ENCODE data around the gene CORO7.

The CORO7 gene

DNA sequence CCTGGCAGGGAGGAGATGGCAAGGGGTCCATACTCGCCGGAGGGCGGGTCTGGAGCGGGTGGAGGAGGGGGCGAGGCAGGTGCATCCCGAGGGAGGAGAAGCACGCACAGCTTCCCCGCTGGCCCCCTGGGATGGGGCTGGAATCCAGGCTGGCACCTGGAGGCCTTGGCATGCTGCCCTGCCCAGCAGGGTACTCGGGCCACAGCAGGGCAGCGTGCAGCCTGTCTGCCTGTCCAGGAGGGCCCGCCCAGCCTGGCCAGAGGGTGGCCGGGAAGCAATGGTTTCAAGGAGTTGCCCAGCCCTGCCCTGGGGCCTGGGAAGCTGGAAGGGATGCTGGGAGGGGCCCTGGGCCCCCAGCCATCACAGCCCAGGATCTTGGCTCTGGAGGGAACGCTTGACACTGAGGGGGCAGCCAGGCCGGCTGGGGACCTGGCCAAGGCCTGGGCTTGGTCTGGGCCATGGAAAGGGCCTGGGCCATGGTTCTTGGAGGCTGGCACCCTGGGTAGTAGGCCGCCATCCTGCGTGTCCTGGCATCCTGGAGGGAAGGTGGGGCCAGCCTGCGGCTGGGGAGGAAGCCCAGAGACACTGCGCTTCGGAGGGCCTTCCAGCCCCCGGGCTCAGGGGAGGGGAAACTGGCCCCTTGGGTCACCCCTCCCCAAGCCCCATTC lies 99.4 kb downstream of the CORO7 start:
- no peak for DNase-seq (ENCODE audit: low read depth)
- TF ChIP-seq, protein P1, sequence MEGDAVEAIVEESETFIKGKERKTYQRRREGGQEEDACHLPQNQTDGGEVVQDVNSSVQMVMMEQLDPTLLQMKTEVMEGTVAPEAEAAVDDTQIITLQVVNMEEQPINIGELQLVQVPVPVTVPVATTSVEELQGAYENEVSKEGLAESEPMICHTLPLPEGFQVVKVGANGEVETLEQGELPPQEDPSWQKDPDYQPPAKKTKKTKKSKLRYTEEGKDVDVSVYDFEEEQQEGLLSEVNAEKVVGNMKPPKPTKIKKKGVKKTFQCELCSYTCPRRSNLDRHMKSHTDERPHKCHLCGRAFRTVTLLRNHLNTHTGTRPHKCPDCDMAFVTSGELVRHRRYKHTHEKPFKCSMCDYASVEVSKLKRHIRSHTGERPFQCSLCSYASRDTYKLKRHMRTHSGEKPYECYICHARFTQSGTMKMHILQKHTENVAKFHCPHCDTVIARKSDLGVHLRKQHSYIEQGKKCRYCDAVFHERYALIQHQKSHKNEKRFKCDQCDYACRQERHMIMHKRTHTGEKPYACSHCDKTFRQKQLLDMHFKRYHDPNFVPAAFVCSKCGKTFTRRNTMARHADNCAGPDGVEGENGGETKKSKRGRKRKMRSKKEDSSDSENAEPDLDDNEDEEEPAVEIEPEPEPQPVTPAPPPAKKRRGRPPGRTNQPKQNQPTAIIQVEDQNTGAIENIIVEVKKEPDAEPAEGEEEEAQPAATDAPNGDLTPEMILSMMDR (IDR thresholded peaks at IDR 0.05; ENCODE audit: low read length, missing control alignments), result no peak
- H3K4me3 ChIP-seq (replicated peaks; ENCODE audit: low read depth, low read length), result peak overlapping the region; percentile 72

DNA sequence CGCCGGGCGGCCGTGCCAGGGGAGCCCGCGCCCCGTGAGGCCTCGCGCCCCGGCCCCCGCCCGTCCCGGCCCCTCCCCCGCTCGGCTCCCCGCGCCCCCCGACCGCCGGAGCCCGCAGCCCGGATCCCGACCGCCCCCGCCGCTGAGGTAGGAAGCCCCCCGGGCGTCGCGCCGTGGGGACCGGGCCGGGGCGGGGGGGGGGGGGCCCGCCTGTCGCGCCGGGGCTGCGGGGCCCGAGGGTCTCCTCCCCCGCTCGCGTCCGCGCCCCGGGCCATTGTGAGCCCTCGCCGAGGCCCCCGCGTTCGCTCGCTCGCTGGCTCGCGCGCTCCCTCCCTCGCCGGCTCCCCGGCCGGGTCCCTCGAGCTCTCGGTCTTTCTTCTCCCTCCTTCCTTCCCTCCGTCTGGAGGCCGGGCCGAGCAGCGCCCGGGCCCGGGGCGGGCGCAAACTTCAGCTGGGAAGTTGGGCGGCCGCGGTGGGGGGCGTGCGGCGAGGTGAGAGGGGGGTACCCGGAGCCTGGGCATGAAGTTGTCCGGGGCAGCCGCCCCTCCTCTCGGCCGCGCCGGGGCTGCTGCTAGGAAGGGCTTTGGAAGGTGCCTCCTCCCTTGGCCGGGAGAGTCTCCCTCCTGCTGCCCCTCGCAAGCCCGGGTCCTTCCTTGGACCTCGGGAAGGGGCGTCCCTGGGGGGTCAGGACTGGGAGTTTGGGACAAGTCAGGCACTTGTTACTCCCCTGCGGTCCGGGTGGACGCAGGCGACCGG lies 100.1 kb downstream of the CORO7 start:
- peak overlapping the region; percentile 72 for H3K4me3 ChIP-seq (replicated peaks; ENCODE audit: low read depth, low read length)
- TF ChIP-seq, protein P1 (IDR thresholded peaks at IDR 0.05; ENCODE audit: low read length, missing control alignments), result no peak
- no peak for DNase-seq (ENCODE audit: low read depth)

DNA sequence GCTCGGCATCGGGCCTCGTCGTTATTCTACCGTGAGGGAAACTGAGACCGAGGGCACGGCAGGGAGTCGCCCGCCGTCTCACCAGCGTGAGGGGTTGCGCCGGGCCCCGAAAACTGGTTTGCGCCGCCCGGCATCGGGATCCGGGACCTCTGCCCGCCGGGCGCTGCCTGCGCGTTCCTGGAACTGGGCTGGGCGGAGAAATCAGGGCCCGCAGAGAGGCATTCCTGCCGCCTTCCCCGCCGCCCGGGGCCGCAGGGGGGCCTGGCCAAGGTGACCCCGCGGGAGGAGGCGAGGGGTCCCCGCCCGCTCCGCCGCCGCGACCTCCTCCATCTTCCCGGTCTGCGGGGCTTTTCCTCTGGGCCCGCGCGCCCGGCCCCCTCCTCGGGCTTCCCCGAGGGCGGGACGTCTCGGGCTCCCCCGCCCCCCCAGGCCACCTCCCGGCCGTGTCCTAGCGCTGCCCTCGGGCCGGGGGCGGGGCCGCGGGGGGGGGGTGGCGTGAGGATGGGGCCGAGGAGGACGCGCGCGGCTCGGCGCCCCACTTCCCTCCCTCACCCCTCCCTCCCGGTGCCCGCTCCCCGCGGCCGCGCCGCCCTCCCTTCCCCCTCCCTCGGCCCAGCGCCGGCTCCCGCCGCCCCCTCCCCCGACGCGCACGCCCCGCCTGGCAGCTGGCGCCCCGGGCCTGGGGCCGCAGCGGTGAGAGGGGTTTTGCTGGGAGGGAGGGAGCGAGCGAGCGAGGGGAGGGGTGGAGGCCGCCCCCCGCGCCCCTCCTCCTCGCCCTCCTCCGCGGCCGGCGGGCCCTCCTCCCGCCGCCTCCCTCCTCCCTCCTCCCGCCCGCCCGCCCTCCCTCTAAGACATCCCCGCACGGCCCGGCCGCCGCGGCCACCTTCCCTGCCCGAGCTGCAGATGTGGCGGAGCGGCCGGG lies 100.9 kb downstream of the CORO7 start, which contains the start of gene GLIS2:
GLIS2 (plus strand) TSS at position 882 of the 922 bp plus-strand sequence. CDS start 16,214 bp downstream, outside the sequence.
- H3K4me3 ChIP-seq (replicated peaks; ENCODE audit: low read depth, low read length), result peak within 1 kb of the TSS; percentile 72
- TF ChIP-seq, protein P1 (IDR thresholded peaks at IDR 0.05; ENCODE audit: low read length, missing control alignments), result no peak
- peak; percentile 85 for DNase-seq (ENCODE audit: low read depth)

DNA sequence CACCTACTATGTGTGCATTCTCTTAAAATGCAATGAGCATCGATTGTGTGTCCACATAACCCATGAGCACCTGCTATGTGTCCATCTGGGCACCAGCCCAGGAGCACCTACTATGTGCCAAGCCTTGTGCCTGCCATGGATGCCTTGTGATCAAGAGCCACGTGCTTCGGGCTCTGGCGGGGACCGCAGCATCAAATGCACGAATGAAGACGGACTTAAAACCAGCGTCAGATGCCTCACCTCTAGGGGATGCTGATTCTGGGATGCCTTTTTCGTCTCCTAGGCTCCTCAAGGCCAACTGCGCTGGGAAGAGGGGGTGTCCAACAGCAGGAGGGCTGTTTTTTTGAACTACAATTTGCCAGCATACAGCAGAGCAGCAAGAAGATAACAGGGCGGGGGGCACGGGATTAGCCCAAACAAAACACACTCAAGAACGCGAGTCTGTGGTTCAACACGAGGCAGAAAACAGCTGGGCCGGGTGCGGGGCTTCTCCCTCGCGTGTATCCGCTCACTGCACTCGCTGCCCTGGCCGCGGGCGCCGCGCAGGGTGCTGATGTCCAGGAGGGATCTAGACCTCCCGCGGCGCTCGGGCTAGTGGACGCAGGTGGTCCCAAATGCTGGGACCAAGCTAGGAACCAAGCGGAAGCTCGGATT lies 101.7 kb downstream of the CORO7 start:
- TF ChIP-seq, protein P1 (IDR thresholded peaks at IDR 0.05; ENCODE audit: low read length, missing control alignments), result no peak
- peak; percentile 52 for DNase-seq (ENCODE audit: low read depth)
- H3K4me3 ChIP-seq (replicated peaks; ENCODE audit: low read depth, low read length), result peak overlapping the region; percentile 57

DNA sequence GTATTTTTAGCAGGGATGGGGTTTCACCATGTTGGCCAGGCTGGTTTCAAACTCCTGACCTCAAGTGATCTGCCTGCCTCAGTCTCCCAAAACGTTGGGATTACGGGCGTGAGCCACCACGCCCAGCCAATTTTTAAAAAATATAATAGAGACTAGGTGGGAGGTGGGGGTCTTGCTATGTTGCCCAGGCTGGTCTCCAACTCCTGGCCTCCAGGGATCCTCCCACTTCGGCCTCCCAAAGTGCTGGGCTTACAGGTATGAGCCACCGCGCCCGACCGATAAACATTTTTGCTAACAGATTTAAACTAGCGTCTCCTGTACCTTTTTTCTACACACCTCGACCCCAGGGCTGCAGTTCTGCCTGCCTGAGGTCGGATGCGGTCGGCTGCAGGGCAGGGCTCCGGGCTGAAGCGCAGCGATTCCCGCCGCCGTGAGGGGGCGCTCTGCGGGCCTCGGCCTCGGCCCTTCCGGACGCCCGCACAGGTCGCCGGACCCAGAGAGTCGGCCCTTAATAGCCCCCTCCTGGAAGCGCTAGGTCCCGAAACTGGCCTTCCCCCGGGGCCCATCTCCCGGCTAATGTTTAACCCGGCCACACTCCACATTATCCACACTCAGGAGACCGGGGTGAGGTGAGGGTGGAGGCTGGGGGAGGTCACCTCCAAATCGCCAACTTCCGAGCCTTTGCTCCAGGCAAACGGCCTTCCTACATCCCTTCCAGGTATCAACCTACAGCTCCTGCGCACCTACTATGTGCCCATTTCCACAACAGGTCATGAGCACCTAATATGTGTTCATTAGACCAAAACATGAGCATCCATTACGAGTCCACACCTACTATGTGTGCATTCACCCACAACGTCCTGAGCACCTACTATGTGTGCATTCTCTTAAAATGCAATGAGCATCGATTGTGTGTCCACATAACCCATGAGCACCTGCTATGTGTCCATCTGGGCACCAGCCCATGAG lies 102.5 kb downstream of the CORO7 start:
- H3K4me3 ChIP-seq (replicated peaks; ENCODE audit: low read depth, low read length), result no peak overlapping the region
- no peak for DNase-seq (ENCODE audit: low read depth)
- TF ChIP-seq, protein P1 (IDR thresholded peaks at IDR 0.05; ENCODE audit: low read length, missing control alignments), result peak; percentile 48
